ENCODE results near the gene TFEB.

TFEB gene

DNA sequence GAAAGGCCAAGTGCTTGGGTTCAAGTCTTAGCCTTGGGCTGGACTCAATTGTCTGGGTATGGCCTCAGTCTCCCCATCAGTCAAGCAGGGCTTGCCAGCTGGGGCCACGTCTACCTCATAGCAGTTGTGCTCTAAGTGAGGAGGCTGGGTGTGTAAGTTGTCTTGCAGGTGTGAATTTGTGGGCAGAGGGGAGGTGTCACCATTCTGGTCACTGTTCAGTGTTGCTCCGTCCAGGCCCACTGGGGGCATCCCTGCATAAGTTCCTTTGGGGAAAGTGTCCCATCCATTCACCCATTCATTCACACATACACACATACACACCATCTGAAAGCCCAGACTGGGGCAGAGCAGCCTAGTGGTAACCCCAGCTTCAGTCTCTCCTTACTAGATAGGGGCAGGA lies 36.3 kb downstream of the TFEB start:
- no peak for DNase-seq (ENCODE audit: low read depth in 1 of 2, low spot score in 1 of 2)
- no peak for TF ChIP-seq POLR2AphosphoS5 (IDR thresholded peaks at IDR 0.05; ENCODE audit: low read depth)
- TF ChIP-seq, protein P1, sequence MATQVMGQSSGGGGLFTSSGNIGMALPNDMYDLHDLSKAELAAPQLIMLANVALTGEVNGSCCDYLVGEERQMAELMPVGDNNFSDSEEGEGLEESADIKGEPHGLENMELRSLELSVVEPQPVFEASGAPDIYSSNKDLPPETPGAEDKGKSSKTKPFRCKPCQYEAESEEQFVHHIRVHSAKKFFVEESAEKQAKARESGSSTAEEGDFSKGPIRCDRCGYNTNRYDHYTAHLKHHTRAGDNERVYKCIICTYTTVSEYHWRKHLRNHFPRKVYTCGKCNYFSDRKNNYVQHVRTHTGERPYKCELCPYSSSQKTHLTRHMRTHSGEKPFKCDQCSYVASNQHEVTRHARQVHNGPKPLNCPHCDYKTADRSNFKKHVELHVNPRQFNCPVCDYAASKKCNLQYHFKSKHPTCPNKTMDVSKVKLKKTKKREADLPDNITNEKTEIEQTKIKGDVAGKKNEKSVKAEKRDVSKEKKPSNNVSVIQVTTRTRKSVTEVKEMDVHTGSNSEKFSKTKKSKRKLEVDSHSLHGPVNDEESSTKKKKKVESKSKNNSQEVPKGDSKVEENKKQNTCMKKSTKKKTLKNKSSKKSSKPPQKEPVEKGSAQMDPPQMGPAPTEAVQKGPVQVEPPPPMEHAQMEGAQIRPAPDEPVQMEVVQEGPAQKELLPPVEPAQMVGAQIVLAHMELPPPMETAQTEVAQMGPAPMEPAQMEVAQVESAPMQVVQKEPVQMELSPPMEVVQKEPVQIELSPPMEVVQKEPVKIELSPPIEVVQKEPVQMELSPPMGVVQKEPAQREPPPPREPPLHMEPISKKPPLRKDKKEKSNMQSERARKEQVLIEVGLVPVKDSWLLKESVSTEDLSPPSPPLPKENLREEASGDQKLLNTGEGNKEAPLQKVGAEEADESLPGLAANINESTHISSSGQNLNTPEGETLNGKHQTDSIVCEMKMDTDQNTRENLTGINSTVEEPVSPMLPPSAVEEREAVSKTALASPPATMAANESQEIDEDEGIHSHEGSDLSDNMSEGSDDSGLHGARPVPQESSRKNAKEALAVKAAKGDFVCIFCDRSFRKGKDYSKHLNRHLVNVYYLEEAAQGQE (IDR thresholded peaks at IDR 0.05; ENCODE audit: insufficient replicate concordance, low read depth) = no peak
- TF ChIP-seq CTCF (IDR thresholded peaks at IDR 0.05; ENCODE audit: insufficient read depth, low read length) = no peak
- no peak for TF ChIP-seq GABPA (IDR thresholded peaks at IDR 0.05; ENCODE audit: low read depth)
- no peak for TF ChIP-seq SPI1 (IDR thresholded peaks at IDR 0.05; ENCODE audit: borderline replicate concordance, low read depth)
- Histone ChIP-seq H3K4me3 (replicated peaks; ENCODE audit: insufficient read depth, low read length) (no peak overlapping the region), H3K27me3 (ENCODE audit: insufficient read depth, poor library complexity, severe bottlenecking) (no peaks in the 10 kb centered on the region), H3K27ac (replicated peaks) (no peak overlapping the region)

GRCh38 chr6:41697861-41698781 lies 37.3 kb downstream of the TFEB start:
- Histone ChIP-seq H3K4me3 (replicated peaks; ENCODE audit: insufficient read depth, low read length) (no peak overlapping the region), H3K27me3 (ENCODE audit: insufficient read depth, poor library complexity, severe bottlenecking) (no peaks in the 10 kb centered on the region), H3K27ac (replicated peaks) (no peak overlapping the region)
- TF ChIP-seq SPI1 (IDR thresholded peaks at IDR 0.05; ENCODE audit: borderline replicate concordance, low read depth) (no peak), CTCF (IDR thresholded peaks at IDR 0.05; ENCODE audit: insufficient read depth, low read length) (no peak), GABPA (IDR thresholded peaks at IDR 0.05; ENCODE audit: low read depth) (no peak), POLR2AphosphoS5 (IDR thresholded peaks at IDR 0.05; ENCODE audit: low read depth) (no peak)
- TF ChIP-seq, protein P1 (IDR thresholded peaks at IDR 0.05; ENCODE audit: insufficient replicate concordance, low read depth) = no peak
- no peak for DNase-seq (ENCODE audit: low read depth in 1 of 2, low spot score in 1 of 2)

- Histone ChIP-seq H3K27ac (replicated peaks) (no peak overlapping the region), H3K4me3 (replicated peaks; ENCODE audit: insufficient read depth, low read length) (no peak overlapping the region), H3K27me3 (ENCODE audit: insufficient read depth, poor library complexity, severe bottlenecking) (no peaks in the 10 kb centered on the region)
- TF ChIP-seq, protein P1 (IDR thresholded peaks at IDR 0.05; ENCODE audit: insufficient replicate concordance, low read depth) = no peak
- TF ChIP-seq GABPA (IDR thresholded peaks at IDR 0.05; ENCODE audit: low read depth) = no peak
- no peak for TF ChIP-seq POLR2AphosphoS5 (IDR thresholded peaks at IDR 0.05; ENCODE audit: low read depth)
- no peak for TF ChIP-seq CTCF (IDR thresholded peaks at IDR 0.05; ENCODE audit: insufficient read depth, low read length)
- DNase-seq (ENCODE audit: low read depth in 1 of 2, low spot score in 1 of 2) = no peak
Observed at GRCh38 chr6:41696788-41697187, 38.6 kb downstream of the TFEB start.
